Measurements from ENCODE around the gene C10orf53.

Gene C10orf53

GRCh38 chr10:49736564-49737113 lies 57.2 kb downstream of the C10orf53 start:
- no peak for DNase-seq

- DNase-seq: no peak
These were observed 58.2 kb downstream of the C10orf53 start for GRCh38 chr10:49737474-49738201.

GRCh38 chr10:49738616-49739360 lies 59.3 kb downstream of the C10orf53 start:
- no peak for DNase-seq

- DNase-seq: no peak
These were observed 60.0 kb downstream of the C10orf53 start for GRCh38 chr10:49739426-49739825.

- DNase-seq: no peak
These were observed 61.1 kb downstream of the C10orf53 start for GRCh38 chr10:49740346-49741107.

GRCh38 chr10:49741108-49741995 lies 61.9 kb downstream of the C10orf53 start:
- no peak for DNase-seq

GRCh38 chr10:49742683-49743463 lies 63.4 kb downstream of the C10orf53 start:
- no peak for DNase-seq

GRCh38 chr10:49743464-49744075 lies 64.1 kb downstream of the C10orf53 start:
- no peak for DNase-seq

- no peak for DNase-seq
These were observed 64.7 kb downstream of the C10orf53 start for GRCh38 chr10:49744091-49744685.

- no peak for DNase-seq
These were observed 65.6 kb downstream of the C10orf53 start for GRCh38 chr10:49744924-49745605.

- no peak for DNase-seq
These were observed 66.3 kb downstream of the C10orf53 start for GRCh38 chr10:49745756-49746155.

GRCh38 chr10:49746626-49747302 lies 67.3 kb downstream of the C10orf53 start:
- DNase-seq: no peak

Measured in anterior cingulate cortex (tissue), 58 donors.